Fibroblast of skin of left biceps (primary cell): ENCODE measurements around the gene CHMP2B.

Source experiments
- DNase-seq, 2 experiments: peaks; one replicate each; pipeline ENCODE4 v3.0.0-alpha.2; 2013; ENCODE audit warnings: low read depth in 2 of 2

Gene CHMP2B, protein sequence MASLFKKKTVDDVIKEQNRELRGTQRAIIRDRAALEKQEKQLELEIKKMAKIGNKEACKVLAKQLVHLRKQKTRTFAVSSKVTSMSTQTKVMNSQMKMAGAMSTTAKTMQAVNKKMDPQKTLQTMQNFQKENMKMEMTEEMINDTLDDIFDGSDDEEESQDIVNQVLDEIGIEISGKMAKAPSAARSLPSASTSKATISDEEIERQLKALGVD

GRCh38 chr3:87227104-87227834 lies at the start of gene CHMP2B:
Gene CHMP2B (plus strand): TSS chr3:87227309. CDS start chr3:87227523, 214 bp downstream.
- DNase-seq, result peak; percentile 67 to 75

- DNase-seq, result no peak
Observed at GRCh38 chr3:87179642-87180041, 47.5 kb upstream of the CHMP2B start.

DNA sequence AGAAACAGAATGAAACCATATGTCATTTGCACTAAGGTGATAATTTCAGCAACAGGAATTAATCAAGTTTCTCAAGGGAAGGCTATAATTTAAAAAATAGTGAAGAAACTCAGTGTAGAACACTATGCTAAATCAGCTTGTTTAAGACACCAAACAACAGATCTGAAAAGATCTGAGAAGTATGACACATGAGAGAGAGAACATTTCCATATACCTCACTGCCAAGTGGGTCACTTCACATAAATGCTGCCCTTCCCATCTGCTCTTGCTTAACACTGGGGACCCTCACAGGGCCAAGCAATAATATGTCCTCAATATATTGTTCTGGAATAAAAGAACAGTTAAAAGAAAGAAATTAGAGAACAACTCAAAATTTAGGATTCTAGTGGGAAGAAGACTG lies 45.6 kb upstream of the CHMP2B start:
- no peak for DNase-seq

- DNase-seq, result no peak
Observed at GRCh38 chr3:87182023-87182422, 45.1 kb upstream of the CHMP2B start.

DNA sequence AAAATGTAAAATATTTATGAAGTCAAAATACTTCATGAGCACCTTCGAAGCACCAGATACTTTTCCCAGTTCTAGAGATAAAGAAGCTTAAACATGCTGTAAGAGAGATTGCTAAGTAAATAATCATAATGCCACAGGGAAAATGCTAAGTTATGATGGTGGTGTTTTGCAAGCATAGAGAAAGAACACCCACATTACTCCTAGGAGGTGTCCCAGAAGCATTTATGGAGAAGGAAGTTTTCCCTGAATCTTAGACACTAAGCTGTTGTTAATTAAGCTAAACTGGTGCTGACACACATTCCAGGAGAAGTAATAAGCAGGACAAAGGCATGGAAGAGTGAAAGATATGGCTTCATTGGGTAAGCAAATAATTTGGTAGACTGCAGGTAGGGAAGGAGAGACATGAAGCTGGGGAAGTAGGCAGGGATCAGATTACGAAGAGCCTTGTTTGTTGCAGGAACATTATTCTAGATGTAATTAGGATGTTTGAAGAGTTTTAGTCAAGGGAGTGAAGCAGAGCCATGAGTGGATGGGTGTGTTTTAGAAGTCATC lies 40.4 kb upstream of the CHMP2B start:
- DNase-seq, result no peak

GRCh38 chr3:87191175-87191574 lies 35.9 kb upstream of the CHMP2B start:
- DNase-seq, result no peak

- DNase-seq, result no peak
Observed at GRCh38 chr3:87191641-87192040, 35.5 kb upstream of the CHMP2B start.

DNA sequence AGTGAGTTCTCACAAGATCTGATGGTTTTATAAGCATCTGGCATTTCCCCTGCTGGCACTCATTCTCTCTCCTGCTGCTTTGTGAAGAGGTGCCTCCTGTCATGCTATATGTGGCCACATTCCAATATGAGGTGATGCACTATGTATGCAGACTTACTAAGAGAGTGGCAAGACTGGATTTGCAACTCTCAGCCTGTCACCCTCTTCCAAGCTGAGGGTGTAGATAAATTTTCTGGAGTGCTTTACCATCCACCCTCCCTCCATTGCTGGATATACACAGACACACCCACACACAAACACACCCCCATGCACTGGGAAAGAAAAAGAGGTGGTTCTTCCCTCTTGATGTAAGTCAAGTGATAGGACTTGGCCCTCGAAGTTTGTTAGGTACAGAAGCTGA lies 30.2 kb upstream of the CHMP2B start:
- DNase-seq, result no peak

GRCh38 chr3:87197531-87197930 lies 29.6 kb upstream of the CHMP2B start:
- no peak for DNase-seq

GRCh38 chr3:87198774-87199173 lies 28.3 kb upstream of the CHMP2B start:
- no peak for DNase-seq

DNA sequence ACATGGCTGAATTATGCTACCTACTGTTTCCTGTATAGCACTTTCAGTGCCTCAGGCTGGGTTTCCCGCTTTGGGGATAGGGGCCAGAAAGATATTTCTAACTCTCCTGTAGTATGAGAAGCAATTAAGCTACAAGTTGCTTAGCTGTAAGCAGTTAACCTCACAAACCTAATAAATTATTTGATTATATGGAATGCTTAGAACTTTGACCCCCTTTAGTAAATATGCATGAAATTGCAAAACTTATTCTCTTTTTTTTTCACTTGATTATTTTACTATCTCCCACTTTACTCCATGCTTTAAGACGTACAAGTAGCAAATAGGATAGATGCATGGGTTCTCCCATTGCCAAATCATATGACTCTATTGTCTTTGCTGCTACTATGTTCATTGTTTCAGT lies 27.5 kb upstream of the CHMP2B start:
- DNase-seq, result no peak

DNA sequence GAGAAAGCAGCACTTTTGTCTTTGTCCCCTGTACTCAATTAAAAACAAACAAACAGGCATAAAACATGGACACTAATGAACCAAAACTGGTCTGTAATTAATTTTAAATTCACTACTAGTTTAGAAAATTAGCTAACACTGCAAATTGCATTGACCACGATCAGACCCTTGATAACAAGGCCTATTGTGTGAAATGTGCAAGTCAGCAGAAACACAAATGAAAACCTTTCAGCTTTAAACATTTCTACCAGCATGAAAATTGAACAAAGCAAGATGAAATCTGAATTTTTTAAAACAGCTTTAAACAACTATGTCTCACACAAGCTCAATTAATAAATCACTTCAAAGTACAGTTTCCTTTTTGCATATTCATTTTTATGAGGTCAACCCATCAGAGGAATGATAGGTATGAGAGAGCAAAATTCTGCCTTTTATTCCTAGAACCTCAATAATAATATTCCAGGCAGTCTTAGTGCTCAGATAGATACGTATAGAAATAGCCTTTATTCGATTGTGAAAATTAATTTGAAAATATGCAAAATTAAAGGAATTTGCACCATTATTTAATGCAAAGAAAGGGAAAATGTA lies 27.0 kb upstream of the CHMP2B start:
- no peak for DNase-seq

GRCh38 chr3:87201727-87202126 lies 25.4 kb upstream of the CHMP2B start:
- DNase-seq, result no peak

GRCh38 chr3:87203809-87204208 lies 23.3 kb upstream of the CHMP2B start:
- DNase-seq, result no peak

GRCh38 chr3:87206070-87206469 lies 21.0 kb upstream of the CHMP2B start:
- peak; percentile 81 to 86 for DNase-seq

GRCh38 chr3:87206635-87207034 lies 20.5 kb upstream of the CHMP2B start:
- no peak for DNase-seq

- peak; percentile 31 to 36 for DNase-seq
Observed at GRCh38 chr3:87207460-87207859, 19.6 kb upstream of the CHMP2B start.

- DNase-seq, result no peak
Observed at GRCh38 chr3:87209111-87209510, 18.0 kb upstream of the CHMP2B start.

GRCh38 chr3:87218560-87218959 lies 8.5 kb upstream of the CHMP2B start:
- no peak for DNase-seq

DNA sequence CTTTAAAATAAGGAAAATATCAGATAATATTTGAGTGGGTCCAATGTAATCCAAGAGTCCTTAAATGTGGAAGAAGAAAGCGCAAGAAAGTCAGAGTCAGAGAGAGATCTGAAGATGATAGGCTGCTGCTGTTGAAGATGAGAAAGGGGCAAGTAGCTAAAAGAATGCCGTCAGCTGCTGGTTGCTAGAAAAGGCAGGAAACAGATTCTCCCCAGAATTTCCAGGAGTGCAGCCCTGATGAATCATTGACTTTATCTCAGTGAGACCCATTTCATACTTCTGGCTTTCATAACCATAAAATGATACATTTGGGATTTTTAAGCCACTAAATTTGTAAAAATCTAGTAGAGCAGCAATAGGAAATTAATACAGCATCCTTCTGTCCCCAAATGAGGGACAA lies 7.5 kb upstream of the CHMP2B start:
- no peak for DNase-seq

- no peak for DNase-seq
Observed at GRCh38 chr3:87225659-87226058, 1.4 kb upstream of the CHMP2B start.

DNA sequence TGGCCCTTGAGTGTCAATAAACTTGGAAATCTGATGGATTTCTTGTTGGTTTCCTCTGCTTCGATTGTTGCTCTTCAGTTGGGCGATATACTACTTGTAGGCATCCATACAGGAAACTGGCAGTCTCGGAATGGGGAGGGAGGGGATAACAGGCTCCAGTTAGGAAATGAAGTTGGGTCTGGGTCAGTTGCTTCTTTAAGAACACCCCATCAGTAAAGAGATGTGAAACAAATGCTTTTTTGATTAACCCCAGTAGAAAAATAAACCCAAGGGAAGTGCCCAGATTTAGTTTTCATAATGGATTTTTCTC lies 681 bp downstream of the CHMP2B start:
- DNase-seq, result no peak

GRCh38 chr3:87228316-87228715 lies 1.2 kb downstream of the CHMP2B start:
- no peak for DNase-seq
